A549 (cell line): ENCODE data around the gene LLPH. TPM values are rescaled to one million over a fixed set of nuclear protein-coding genes. Genes with fewer than 3 reads are reported as not detected.

Experiments used
- ATAC-seq, 2 experiments: fragments of 200-7000 bp in 1 of 2; fragments of >200 bp in 1 of 2; cut with Nextera tagmentation in 1 of 2; cut with Tn5 transposase in 1 of 2; 3 replicates each; pipeline versions ENCODE4 v1.8.0 to v1.9.1; 2018 to 2020; ENCODE audit warnings: mild to moderate bottlenecking in 1 of 2, moderate library complexity in 1 of 2
- CTCF ChIA-PET: fragments of 300-600 bp; sonication (Branson Sonifier 250); formaldehyde crosslinking; extraction: SDS; loops from one replicate; lab custom pipeline; 2021; ENCODE audit warnings: antibody characterized with exemption, inconsistent platforms; lab: Yijun Ruan, JAX
- POLR2A ChIA-PET: fragments of 350-600 bp; formaldehyde crosslinking; extraction: SDS; loops from one replicate; lab custom pipeline; 2021; ENCODE audit warnings: antibody characterized with exemption, inconsistent platforms; lab: Yijun Ruan, JAX
- DNase-seq, 2 experiments: peaks; one replicate each; pipeline versions ENCODE4 v3.0.0 to v3.0.0-alpha.2; 2011 to 2016; ENCODE audit warnings: low read depth in 1 of 2, low spot score in 1 of 2
- FAIRE-seq: peaks from 2 replicates; lab custom pipeline; 2011; peaks lifted over from hg19 to GRCh38; lab: Jason Lieb, UNC
- H3K27ac ChIP-seq, 2 experiments: fragments of >200 bp; sonication (Bioruptor Twin); formaldehyde crosslinking; 3 replicates each; pipeline ENCODE4 v1.5.1; 2016 to 2017
- H3K4me1 ChIP-seq: fragments of >200 bp; sonication (Bioruptor Twin); formaldehyde crosslinking; 3 replicates; pipeline ENCODE4 v1.6.1; 2016
- H3K4me2 ChIP-seq: fragments of >200 bp; sonication (Bioruptor Twin); formaldehyde crosslinking; 3 replicates; pipeline ENCODE4 v1.6.1; 2016
- H3K4me3 ChIP-seq: fragments of >200 bp; sonication (Bioruptor Twin); formaldehyde crosslinking; 3 replicates; pipeline ENCODE4 v1.5.1; 2016
- H3K9me3 ChIP-seq: fragments of >200 bp; sonication (Bioruptor Twin); formaldehyde crosslinking; 3 replicates; pipeline ENCODE4 v1.6.1; 2016
- ATOH8 ChIP-seq: fragments of 250-450 bp; sonication (Bioruptor Pico); IDR thresholded peaks from 2 replicates; pipeline ENCODE4 v1.5.0; 2020; ENCODE audit warnings: low read depth, mild to moderate bottlenecking, moderate library complexity
- BHLHE40 ChIP-seq: IDR thresholded peaks from 2 replicates; pipeline ENCODE4 v1.6.1; 2012; ENCODE audit warnings: low read depth, low read length, inconsistent platforms
- CHD2 ChIP-seq: fragments of 150-350 bp; IDR thresholded peaks from 2 replicates; pipeline ENCODE4 v1.6.1; 2014; ENCODE audit warnings: low read length; ENCODE audit not compliant: partially characterized antibody
- CHD4 ChIP-seq: fragments of 200-600 bp; sonication (generic); IDR thresholded peaks from 2 replicates; pipeline ENCODE4 v1.6.1; 2016; ENCODE audit warnings: antibody characterized with exemption, mild to moderate bottlenecking, borderline replicate concordance
- CTCF ChIP-seq: fragments of >200 bp; sonication (Bioruptor Twin); formaldehyde crosslinking; IDR thresholded peaks from 3 replicates; pipeline ENCODE4 v1.5.1; 2016
- E2F6 ChIP-seq: IDR thresholded peaks from 2 replicates; pipeline ENCODE4 v1.6.1; 2012; ENCODE audit warnings: low read depth, borderline replicate concordance
- ELK1 ChIP-seq: fragments of 150-350 bp; IDR thresholded peaks from 2 replicates; pipeline ENCODE4 v1.6.1; 2014; ENCODE audit warnings: low read depth, mild to moderate bottlenecking, low read length
- ESRRA ChIP-seq: fragments of 150-350 bp; IDR thresholded peaks from 2 replicates; pipeline ENCODE4 v1.6.1; 2014; ENCODE audit warnings: mild to moderate bottlenecking, low read length, borderline replicate concordance
- FOSL2 ChIP-seq, 2 experiments: fragments of 450-650 bp in 1 of 2; fragments of >200 bp in 1 of 2; sonication (Bioruptor Twin) in 1 of 2; formaldehyde crosslinking; IDR thresholded peaks; 2 replicates each; pipeline versions ENCODE4 v1.5.0 to v1.6.1; 2016 to 2020; ENCODE audit warnings: mild to moderate bottlenecking in 1 of 2, moderate library complexity in 1 of 2
- GATA3 ChIP-seq: IDR thresholded peaks from 2 replicates; pipeline ENCODE4 v1.6.1; 2012; ENCODE audit warnings: borderline replicate concordance
- HEYL ChIP-seq: fragments of 250-450 bp; sonication (Bioruptor Pico); IDR thresholded peaks from 2 replicates; pipeline ENCODE4 v1.8.0; 2021; ENCODE audit warnings: mild to moderate bottlenecking, moderate library complexity
- HMGXB4 ChIP-seq: fragments of 250-450 bp; sonication (Bioruptor Pico); IDR thresholded peaks from 2 replicates; pipeline ENCODE4 v1.5.0; 2021; ENCODE audit warnings: mild to moderate bottlenecking, moderate library complexity, borderline replicate concordance
- HOXB13 ChIP-seq: fragments of 250-450 bp; sonication (Bioruptor Pico); IDR thresholded peaks from 2 replicates; pipeline ENCODE4 v1.5.0; 2020; ENCODE audit warnings: low read depth, mild to moderate bottlenecking, moderate library complexity
- HOXB5 ChIP-seq: fragments of 250-450 bp; sonication (Bioruptor Pico); IDR thresholded peaks from 2 replicates; pipeline ENCODE4 v1.5.0; 2020; ENCODE audit warnings: mild to moderate bottlenecking, moderate library complexity
- KDM1A ChIP-seq: fragments of 200-600 bp; sonication (generic); IDR thresholded peaks from 2 replicates; pipeline ENCODE4 v1.6.1; 2016; ENCODE audit warnings: low read depth, mild to moderate bottlenecking
- KDM5A ChIP-seq: fragments of 200-600 bp; sonication (generic); IDR thresholded peaks from 2 replicates; pipeline ENCODE4 v1.6.1; 2016; ENCODE audit warnings: antibody characterized with exemption, mild to moderate bottlenecking
- MAX ChIP-seq: IDR thresholded peaks from 2 replicates; pipeline ENCODE4 v1.6.1; 2012
- NFE2L2 ChIP-seq: fragments of 150-350 bp; conservative IDR thresholded peaks from 2 replicates; pipeline ENCODE4 v1.6.1; 2014; ENCODE audit warnings: low read length
- NPAS2 ChIP-seq: fragments of 250-450 bp; sonication (Bioruptor Pico); IDR thresholded peaks from 2 replicates; pipeline ENCODE4 v1.8.0; 2022; ENCODE audit warnings: mild to moderate bottlenecking, moderate library complexity, borderline replicate concordance
- POLR2A ChIP-seq: IDR thresholded peaks from 2 replicates; pipeline ENCODE4 v1.6.1; 2012; ENCODE audit warnings: mild to moderate bottlenecking, low read length
- RARB ChIP-seq: fragments of 250-450 bp; sonication (Bioruptor Pico); IDR thresholded peaks from 2 replicates; pipeline ENCODE4 v1.8.0; 2021; ENCODE audit warnings: mild to moderate bottlenecking, moderate library complexity
- RFX5 ChIP-seq: fragments of 450-650 bp; IDR thresholded peaks from 2 replicates; pipeline ENCODE4 v1.7.1; 2014; ENCODE audit warnings: antibody characterized with exemption, mild to moderate bottlenecking, moderate library complexity
- TP53 ChIP-seq: fragments of 250-450 bp; sonication (Bioruptor Pico); IDR thresholded peaks from 2 replicates; pipeline ENCODE4 v1.5.0; 2021; ENCODE audit warnings: mild to moderate bottlenecking, moderate library complexity
- ZC3H11A ChIP-seq: fragments of 450-650 bp; IDR thresholded peaks from 2 replicates; pipeline ENCODE4 v1.6.1; 2014; ENCODE audit warnings: antibody characterized with exemption, mild to moderate bottlenecking
- ZNF302 ChIP-seq: fragments of 250-450 bp; sonication (Bioruptor Pico); IDR thresholded peaks from 2 replicates; pipeline ENCODE4 v1.9.0; 2021; ENCODE audit warnings: inconsistent platforms, mild to moderate bottlenecking, moderate library complexity
- ZSCAN20 ChIP-seq: fragments of 250-450 bp; sonication (Bioruptor Pico); IDR thresholded peaks from 2 replicates; pipeline ENCODE4 v1.8.0; 2022; ENCODE audit warnings: mild to moderate bottlenecking, moderate library complexity
- whole genome bisulfite sequencing: methylation state at CpG from one replicate; pipeline ENCODE4 v1.1.6; 2017; ENCODE audit errors: missing lambda C conversion rate; 5-methylcytosine and 5-hydroxymethylcytosine counted together
- polyA plus RNA-seq, 4 experiments: library from polyadenylated mRNA; depleted of rRNA in 3 of 4; stranded (reverse); fragments of >200 nt; fragmentation: RNase III in 1 of 4; extraction: RNeasy Plus Mini Kit Qiagen cat#74134 plus additional on column Dnase treatment in 1 of 4; gene quantifications; 2 replicates in 3 of 4; 3 replicates in 1 of 4; pipeline ENCODE4 v1.2.3, GENCODE V29; 2011 to 2017

Gene LLPH
- polyA plus RNA-seq, 2 of the 4 experiments (the other 2 are of a cell fraction): 32.4 to 54.5 TPM

GRCh38 chr12:66140731-66141130, 10.2 kb upstream of the LLPH start:
- no peaks in the 10 kb centered on the region; the same call in 2 of the 3 replicates for H3K4me1 ChIP-seq
- ChIA-PET POLR2A (interaction anchor here (1.5 kb wide), 1 partner anchor 29 kb away, joined by 4 read pairs; the partner anchor contains the start of gene TMBIM4), CTCF (no interaction called here)
- H3K27ac ChIP-seq: no peak overlapping the region
- H3K4me2 ChIP-seq: no peak overlapping the region
- DNase-seq (peak in 1 of 2 experiments; percentile 22), FAIRE-seq (no peak), ATAC-seq (no peak)
- TF ChIP-seq HMGXB4: no peak
- TF ChIP-seq KDM1A: peak; percentile 62; the same call in 1 of the 2 replicates
- TF ChIP-seq, all 56 proteins: peak for 1
- peaks cover 38% of the 10 kb centered on the region for H3K9me3 ChIP-seq
- no peak overlapping the region for H3K4me3 ChIP-seq

- Histone ChIP-seq H3K4me3 (no peak overlapping the region), H3K9me3 (peaks cover 38% of the 10 kb centered on the region), H3K4me1 (no peaks in the 10 kb centered on the region), H3K27ac (no peak overlapping the region), H3K4me2 (no peak overlapping the region)
- 91% methylated on average over 2 of the region's 2 CpGs for WGBS
- no peak for DNase-seq
- ATAC-seq: no peak
- TF ChIP-seq CHD2 (no peak), MAX (no peak), FOSL2 (IDR thresholded peaks at IDR 0.05) (no peak), FOSL2 (CRISPR knock-in tag; IDR thresholded peaks at IDR 0.05) (no peak), ESRRA (no peak), HMGXB4 (no peak), GATA3 (no peak), BHLHE40 (no peak), HOXB5 (CRISPR knock-in tag) (no peak), RARB (CRISPR knock-in tag) (no peak), E2F6 (no peak), ZNF302 (no peak), POLR2A (no peak), NPAS2 (CRISPR knock-in tag) (no peak), NFE2L2 (no peak), CHD4 (no peak), ZSCAN20 (CRISPR knock-in tag) (no peak)
- CTCF ChIA-PET: no interaction called here
- POLR2A ChIA-PET: interaction anchor here (1.0 kb wide), 1 partner anchor 9 kb away, joined by 3 read pairs; the partner anchor contains the start of gene LLPH
- no peak for FAIRE-seq
These were observed 8.8 kb upstream of the LLPH start for GRCh38 chr12:66139328-66139727.

GRCh38 chr12:66137937-66138336, 7.4 kb upstream of the LLPH start:
- no peak for DNase-seq
- ATAC-seq: no peak
- Histone ChIP-seq H3K27ac (no peak overlapping the region), H3K4me3 (no peak overlapping the region), H3K9me3 (peaks cover 38% of the 10 kb centered on the region), H3K4me1 (no peaks in the 10 kb centered on the region; the same call in 2 of the 3 replicates), H3K4me2 (no peak overlapping the region)
- ChIA-PET CTCF (interaction anchor here (1.0 to 1.2 kb wide), 2 partner anchors 31 to 51 kb away, joined by 3 to 4 read pairs; no protein-coding TSS in a partner anchor), POLR2A (interaction anchor here (1.6 kb wide), 1 partner anchor 31 kb away, joined by 5 read pairs; the partner anchor contains the start of gene TMBIM4)
- 91% methylated on average over 3 of the region's 3 CpGs for WGBS
- no peak for FAIRE-seq
- TF ChIP-seq ELK1 (no peak), TP53 (no peak), KDM5A (no peak), CTCF (no peak), RFX5 (no peak), HEYL (CRISPR knock-in tag) (no peak), ZC3H11A (no peak), HOXB13 (CRISPR knock-in tag) (no peak), BHLHE40 (no peak), NFE2L2 (no peak), ATOH8 (no peak)
